Glutamatergic neuron (in vitro differentiated cells): ENCODE results near the gene NMRAL1. TPM values are rescaled to one million over a fixed set of nuclear protein-coding genes. Genes with fewer than 3 reads are reported as not detected.

Experiments used
- DNase-seq: peaks from one replicate; pipeline ENCODE4 v3.0.0; 2022
- H3K27ac Mint-ChIP-seq: one replicate; pipeline ENCODE4 v1.8.0; 2020; ENCODE audit warnings: mild to moderate bottlenecking, mixed read lengths, inconsistent platforms; ENCODE audit not compliant: unreplicated experiment
- H3K27me3 Mint-ChIP-seq: one replicate; pipeline ENCODE4 v1.8.0; 2020; ENCODE audit warnings: mild to moderate bottlenecking, moderate library complexity, mixed read lengths, inconsistent platforms; ENCODE audit not compliant: unreplicated experiment
- H3K36me3 Mint-ChIP-seq: one replicate; pipeline ENCODE4 v1.8.0; 2020; ENCODE audit warnings: mild to moderate bottlenecking, mixed read lengths, inconsistent platforms; ENCODE audit not compliant: unreplicated experiment
- H3K4me1 Mint-ChIP-seq: one replicate; pipeline ENCODE4 v1.8.0; 2020; ENCODE audit warnings: mild to moderate bottlenecking, low read depth, mixed read lengths, inconsistent platforms; ENCODE audit not compliant: unreplicated experiment
- H3K4me3 Mint-ChIP-seq: one replicate; pipeline ENCODE4 v1.8.0; 2020; ENCODE audit warnings: mild to moderate bottlenecking, mixed read lengths, inconsistent platforms; ENCODE audit not compliant: unreplicated experiment
- H3K9me3 Mint-ChIP-seq: one replicate; pipeline ENCODE4 v1.8.0; 2020; ENCODE audit warnings: mild to moderate bottlenecking, moderate library complexity, mixed read lengths, inconsistent platforms; ENCODE audit not compliant: unreplicated experiment
- CTCF ChIP-seq: fragments of 200-600 bp; sonication (generic); IDR thresholded peaks from one replicate; pipeline ENCODE4 v1.5.0; 2021; ENCODE audit not compliant: partially characterized antibody, unreplicated experiment
- total RNA-seq: library from RNA; stranded (reverse); fragmentation: NEBNext Ultra II Directional; extraction: Animal tissue kit (Norgen Biotek cat#: 25700); gene quantifications from one replicate; pipeline ENCODE4 v1.2.1, GENCODE V29; 2021; ENCODE audit not compliant: unreplicated experiment

NMRAL1 gene
- total RNA-seq, 1 donor from 2014 or later = 38.3 TPM

GRCh38 chr16:4415538-4416199 is 58.8 kb downstream of the NMRAL1 start:
- H3K9me3 Mint-ChIP-seq = peaks cover 14% of the 10 kb centered on the region
- peak overlapping the region; percentile 91 for H3K27ac Mint-ChIP-seq
- peak; percentile 53 for DNase-seq

GRCh38 chr16:4414187-4414917 is 60.1 kb downstream of the NMRAL1 start:
- peaks cover 20% of the 10 kb centered on the region for H3K27me3 Mint-ChIP-seq
- H3K9me3 Mint-ChIP-seq = peaks cover 14% of the 10 kb centered on the region
- peaks cover 35% of the 10 kb centered on the region for H3K4me1 Mint-ChIP-seq

More at GRCh38 chr16:4415538-4416199, 58.8 kb downstream of the NMRAL1 start:
- peaks cover 28% of the 10 kb centered on the region for H3K4me1 Mint-ChIP-seq
- peaks cover 19% of the 10 kb centered on the region for H3K27me3 Mint-ChIP-seq
- peak overlapping the region; percentile 91 for H3K4me3 Mint-ChIP-seq
- TF ChIP-seq CTCF = no peak
- H3K36me3 Mint-ChIP-seq = no peaks in the 10 kb centered on the region

GRCh38 chr16:4412854-4413253 is 61.6 kb downstream of the NMRAL1 start:
- Mint-ChIP-seq H3K4me3 (no peak overlapping the region), H3K27ac (peak overlapping the region; percentile 95), H3K4me1 (peaks cover 35% of the 10 kb centered on the region), H3K27me3 (peaks cover 20% of the 10 kb centered on the region), H3K9me3 (peaks cover 14% of the 10 kb centered on the region), H3K36me3 (no peaks in the 10 kb centered on the region)
- no peak for DNase-seq
- TF ChIP-seq CTCF = no peak

More at GRCh38 chr16:4414187-4414917, 60.1 kb downstream of the NMRAL1 start:
- H3K36me3 Mint-ChIP-seq = no peaks in the 10 kb centered on the region
- no peak for DNase-seq
- H3K27ac Mint-ChIP-seq = no peak overlapping the region
- peak overlapping the region; percentile 91 for H3K4me3 Mint-ChIP-seq
- TF ChIP-seq CTCF = no peak

GRCh38 chr16:4412159-4412558 is 62.3 kb downstream of the NMRAL1 start:
- peak overlapping the region; percentile 95 for H3K27ac Mint-ChIP-seq
- peaks cover 35% of the 10 kb centered on the region for H3K4me1 Mint-ChIP-seq
- peaks cover 20% of the 10 kb centered on the region for H3K27me3 Mint-ChIP-seq
- H3K4me3 Mint-ChIP-seq = peak overlapping the region; percentile 78
- H3K9me3 Mint-ChIP-seq = peaks cover 14% of the 10 kb centered on the region
- no peaks in the 10 kb centered on the region for H3K36me3 Mint-ChIP-seq
- no peak for DNase-seq
- TF ChIP-seq CTCF = no peak

Other genes starting within 250 kb of the NMRAL1 start
- 0.37 TPM for gene SRL, start 232.5 kb downstream of the NMRAL1 start, total RNA-seq
- gene TFAP4, start 201.6 kb downstream of the NMRAL1 start, total RNA-seq = 13.0 TPM
- 16.5 TPM for gene GLIS2, start 158.6 kb downstream of the NMRAL1 start, total RNA-seq
- 33.1 TPM for gene PAM16, start 123.3 kb downstream of the NMRAL1 start, total RNA-seq
- 4.1 TPM for gene VASN, start 102.8 kb downstream of the NMRAL1 start, total RNA-seq
- 200 TPM for gene CORO7, start 58.0 kb downstream of the NMRAL1 start, total RNA-seq
- 32.6 TPM for gene DNAJA3, start 48.8 kb downstream of the NMRAL1 start, total RNA-seq
- gene HMOX2, start 1.8 kb upstream of the NMRAL1 start, total RNA-seq = 76.0 TPM
- gene CDIP1, start 64.1 kb upstream of the NMRAL1 start, total RNA-seq = 51.6 TPM
- gene C16orf96, start 81.7 kb upstream of the NMRAL1 start, total RNA-seq = 0.83 TPM
- 54.6 TPM for gene UBALD1, start 140.3 kb upstream of the NMRAL1 start, total RNA-seq
- gene MGRN1, start 150.2 kb upstream of the NMRAL1 start, total RNA-seq = 150 TPM
- gene NUDT16L1, start 218.9 kb upstream of the NMRAL1 start, total RNA-seq = 34.3 TPM